Osteoblast (primary cell): ENCODE measurements around the gene RNFT2. TPM values are rescaled to one million over a fixed set of nuclear protein-coding genes. Genes with fewer than 3 reads are reported as not detected.

Experiments
- DNase-seq: peaks from one replicate; pipeline ENCODE4 v3.0.0; 2011; ENCODE audit warnings: low spot score, mixed read lengths; ENCODE audit not compliant: insufficient read length; ENCODE audit errors: missing footprints
- H2AFZ ChIP-seq: 2 replicates; pipeline ENCODE4 v1.6.0; 2011; ENCODE audit warnings: mild to moderate bottlenecking, low read length
- H3K27ac ChIP-seq: 2 replicates; pipeline ENCODE4 v1.5.1; 2011; ENCODE audit warnings: mild to moderate bottlenecking, low read depth, low read length, moderate library complexity
- H3K27me3 ChIP-seq: 2 replicates; pipeline ENCODE4 v1.6.0; 2012; ENCODE audit warnings: mild to moderate bottlenecking, control low read depth, inconsistent platforms, low read length, moderate library complexity; ENCODE audit not compliant: insufficient read depth
- H3K36me3 ChIP-seq: 2 replicates; pipeline ENCODE4 v1.5.1; 2011; ENCODE audit warnings: mild to moderate bottlenecking, low read length, control low read depth, moderate library complexity; ENCODE audit not compliant: insufficient read depth
- H3K4me1 ChIP-seq: 2 replicates; pipeline ENCODE4 v1.5.1; 2011; ENCODE audit warnings: mild to moderate bottlenecking, low read length, control low read depth, moderate library complexity; ENCODE audit not compliant: insufficient read depth
- H3K4me2 ChIP-seq: 2 replicates; pipeline ENCODE4 v1.6.0; 2011; ENCODE audit warnings: mild to moderate bottlenecking, low read length; ENCODE audit not compliant: insufficient read depth
- H3K4me3 ChIP-seq: fragments of 200-600 bp; sonication (generic); 3 replicates; pipeline ENCODE4 v1.5.1; 2012; ENCODE audit warnings: mild to moderate bottlenecking, low read length, inconsistent platforms; ENCODE audit not compliant: insufficient read depth
- H3K79me2 ChIP-seq: 2 replicates; pipeline ENCODE4 v1.6.0; 2012; ENCODE audit warnings: mild to moderate bottlenecking, low read length, control low read depth, inconsistent platforms; ENCODE audit not compliant: insufficient read depth
- H3K9me3 ChIP-seq: 2 replicates; pipeline ENCODE4 v1.5.1; 2011; ENCODE audit warnings: low read depth, low read length, control low read depth
- H4K20me1 ChIP-seq: 2 replicates; pipeline ENCODE4 v1.6.0; 2012; ENCODE audit warnings: mild to moderate bottlenecking, low read length, control low read depth; ENCODE audit not compliant: insufficient read depth
- total RNA-seq: library from RNA; depleted of rRNA; stranded (reverse); fragments of >200 nt; gene quantifications from 2 replicates; pipeline ENCODE4 v1.2.3, GENCODE V29; 2012
- TF ChIP-seq, protein P1 (sequence below): IDR thresholded peaks from 2 replicates; pipeline ENCODE4 v1.5.1; 2011; ENCODE audit warnings: mild to moderate bottlenecking, low read depth, low read length, moderate library complexity; ENCODE audit errors: extremely low read depth

RNFT2 gene
- total RNA-seq, 1 donor: 3.3 TPM

DNA sequence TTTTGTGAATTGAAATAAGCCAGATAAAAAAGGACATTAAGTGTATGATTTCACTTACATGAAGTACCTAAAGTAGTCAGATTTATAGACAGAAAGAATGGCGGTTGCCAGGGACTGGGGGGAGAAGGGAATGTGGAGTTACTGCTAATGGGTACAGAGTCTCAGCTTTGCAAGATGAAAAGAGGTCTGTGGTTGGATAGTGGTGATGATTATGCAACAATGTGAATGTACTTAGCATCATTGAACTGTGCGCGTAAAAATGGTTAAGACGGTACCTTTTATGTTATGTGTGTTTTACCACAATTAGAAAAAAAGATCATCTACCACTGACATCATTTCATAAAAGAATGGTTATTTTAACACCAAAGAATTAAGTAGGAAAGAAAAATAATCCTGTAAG, 35.9 kb downstream of the RNFT2 start:
- Histone ChIP-seq H3K27me3 (no peaks in the 10 kb centered on the region), H3K79me2 (no peaks in the 10 kb centered on the region), H3K9me3 (no peaks in the 10 kb centered on the region), H3K27ac (no peak overlapping the region), H2AFZ (no peak overlapping the region), H3K36me3 (no peaks in the 10 kb centered on the region), H3K4me1 (no peaks in the 10 kb centered on the region), H3K4me2 (no peak overlapping the region), H4K20me1 (no peaks in the 10 kb centered on the region), H3K4me3 (no peak overlapping the region)
- DNase-seq: no peak
- TF ChIP-seq, protein P1, sequence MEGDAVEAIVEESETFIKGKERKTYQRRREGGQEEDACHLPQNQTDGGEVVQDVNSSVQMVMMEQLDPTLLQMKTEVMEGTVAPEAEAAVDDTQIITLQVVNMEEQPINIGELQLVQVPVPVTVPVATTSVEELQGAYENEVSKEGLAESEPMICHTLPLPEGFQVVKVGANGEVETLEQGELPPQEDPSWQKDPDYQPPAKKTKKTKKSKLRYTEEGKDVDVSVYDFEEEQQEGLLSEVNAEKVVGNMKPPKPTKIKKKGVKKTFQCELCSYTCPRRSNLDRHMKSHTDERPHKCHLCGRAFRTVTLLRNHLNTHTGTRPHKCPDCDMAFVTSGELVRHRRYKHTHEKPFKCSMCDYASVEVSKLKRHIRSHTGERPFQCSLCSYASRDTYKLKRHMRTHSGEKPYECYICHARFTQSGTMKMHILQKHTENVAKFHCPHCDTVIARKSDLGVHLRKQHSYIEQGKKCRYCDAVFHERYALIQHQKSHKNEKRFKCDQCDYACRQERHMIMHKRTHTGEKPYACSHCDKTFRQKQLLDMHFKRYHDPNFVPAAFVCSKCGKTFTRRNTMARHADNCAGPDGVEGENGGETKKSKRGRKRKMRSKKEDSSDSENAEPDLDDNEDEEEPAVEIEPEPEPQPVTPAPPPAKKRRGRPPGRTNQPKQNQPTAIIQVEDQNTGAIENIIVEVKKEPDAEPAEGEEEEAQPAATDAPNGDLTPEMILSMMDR: no peak

DNA sequence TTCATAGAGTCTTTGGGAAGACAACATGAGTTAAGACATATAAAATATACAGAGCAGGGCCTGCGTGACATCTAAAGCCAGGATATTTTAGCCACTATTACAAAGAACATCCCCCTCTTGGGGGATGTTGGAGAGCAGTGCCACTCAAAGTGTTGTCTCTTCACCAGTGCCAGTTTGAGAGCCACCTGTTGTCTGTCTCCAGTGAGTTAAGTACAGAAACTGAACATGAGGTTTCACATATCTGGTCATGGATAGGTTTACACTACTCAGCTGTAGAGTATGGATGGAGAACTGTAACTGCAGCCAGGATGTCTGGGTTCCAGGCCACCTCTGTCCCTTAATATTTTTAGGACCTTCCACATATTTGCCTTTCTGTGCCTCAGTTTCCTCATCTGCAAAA, 39.1 kb downstream of the RNFT2 start:
- no peak for DNase-seq
- Histone ChIP-seq H3K27ac (no peak overlapping the region), H3K9me3 (no peaks in the 10 kb centered on the region), H4K20me1 (no peaks in the 10 kb centered on the region), H3K27me3 (no peaks in the 10 kb centered on the region), H3K4me3 (no peak overlapping the region), H3K4me1 (no peaks in the 10 kb centered on the region), H2AFZ (no peak overlapping the region), H3K4me2 (no peak overlapping the region), H3K36me3 (no peaks in the 10 kb centered on the region), H3K79me2 (no peaks in the 10 kb centered on the region)
- TF ChIP-seq, protein P1: no peak

DNA sequence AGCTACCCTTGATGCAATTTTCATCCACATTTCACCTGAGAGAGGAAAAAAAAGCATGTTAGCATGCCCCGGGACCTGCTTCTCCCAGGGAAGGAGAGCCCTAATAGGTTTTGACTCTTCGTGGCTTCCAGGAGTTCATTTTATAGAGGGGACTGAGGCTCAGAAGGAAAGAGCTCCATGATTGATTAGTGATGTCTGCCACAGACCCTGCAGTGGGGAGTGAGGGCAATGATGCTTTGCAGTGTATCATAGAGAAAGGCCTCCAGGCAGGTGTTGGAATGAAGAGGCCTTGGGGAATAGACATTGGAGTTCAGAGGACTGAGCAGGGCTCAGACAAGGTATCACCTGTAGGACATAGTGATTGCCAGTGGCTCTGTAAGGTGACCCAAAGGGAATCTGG, 41.5 kb downstream of the RNFT2 start:
- H3K79me2 ChIP-seq: no peaks in the 10 kb centered on the region
- H3K4me3 ChIP-seq: no peak overlapping the region
- TF ChIP-seq, protein P1: no peak
- no peaks in the 10 kb centered on the region for H3K27me3 ChIP-seq
- H3K27ac ChIP-seq: no peak overlapping the region
- no peak for DNase-seq
- no peaks in the 10 kb centered on the region for H4K20me1 ChIP-seq
- no peaks in the 10 kb centered on the region for H3K36me3 ChIP-seq
- H2AFZ ChIP-seq: no peak overlapping the region
- H3K4me1 ChIP-seq: no peaks in the 10 kb centered on the region
- no peaks in the 10 kb centered on the region for H3K9me3 ChIP-seq
- H3K4me2 ChIP-seq: no peak overlapping the region

DNA sequence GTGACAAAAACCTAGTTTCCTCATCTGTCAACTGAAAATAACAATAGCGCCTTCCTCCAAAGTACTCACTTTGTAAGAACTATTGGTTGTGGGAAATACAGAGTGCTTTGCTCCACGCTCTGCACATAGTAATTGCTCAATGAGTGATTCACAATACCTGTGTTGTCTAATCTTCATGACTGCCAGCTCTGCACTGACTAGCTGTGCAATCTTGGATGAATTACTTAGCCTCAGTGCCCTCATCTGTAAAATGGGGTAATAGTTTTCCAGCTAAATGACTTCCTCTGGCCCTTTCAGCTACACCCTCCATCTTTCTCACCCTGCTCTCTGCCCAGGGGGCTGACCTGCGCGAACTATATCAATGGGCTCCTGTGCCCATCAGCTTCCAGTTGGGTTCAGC, 42.8 kb downstream of the RNFT2 start:
- no peak overlapping the region for H2AFZ ChIP-seq
- H3K36me3 ChIP-seq: no peaks in the 10 kb centered on the region
- no peak for DNase-seq
- H3K9me3 ChIP-seq: no peaks in the 10 kb centered on the region
- H3K27ac ChIP-seq: no peak overlapping the region
- H3K4me1 ChIP-seq: no peaks in the 10 kb centered on the region
- no peaks in the 10 kb centered on the region for H3K27me3 ChIP-seq
- no peak overlapping the region for H3K4me3 ChIP-seq
- TF ChIP-seq, protein P1: no peak
- H3K4me2 ChIP-seq: no peak overlapping the region
- no peaks in the 10 kb centered on the region for H4K20me1 ChIP-seq
- H3K79me2 ChIP-seq: no peaks in the 10 kb centered on the region
